Measurements from ENCODE around the gene TCEAL1.

DNA sequence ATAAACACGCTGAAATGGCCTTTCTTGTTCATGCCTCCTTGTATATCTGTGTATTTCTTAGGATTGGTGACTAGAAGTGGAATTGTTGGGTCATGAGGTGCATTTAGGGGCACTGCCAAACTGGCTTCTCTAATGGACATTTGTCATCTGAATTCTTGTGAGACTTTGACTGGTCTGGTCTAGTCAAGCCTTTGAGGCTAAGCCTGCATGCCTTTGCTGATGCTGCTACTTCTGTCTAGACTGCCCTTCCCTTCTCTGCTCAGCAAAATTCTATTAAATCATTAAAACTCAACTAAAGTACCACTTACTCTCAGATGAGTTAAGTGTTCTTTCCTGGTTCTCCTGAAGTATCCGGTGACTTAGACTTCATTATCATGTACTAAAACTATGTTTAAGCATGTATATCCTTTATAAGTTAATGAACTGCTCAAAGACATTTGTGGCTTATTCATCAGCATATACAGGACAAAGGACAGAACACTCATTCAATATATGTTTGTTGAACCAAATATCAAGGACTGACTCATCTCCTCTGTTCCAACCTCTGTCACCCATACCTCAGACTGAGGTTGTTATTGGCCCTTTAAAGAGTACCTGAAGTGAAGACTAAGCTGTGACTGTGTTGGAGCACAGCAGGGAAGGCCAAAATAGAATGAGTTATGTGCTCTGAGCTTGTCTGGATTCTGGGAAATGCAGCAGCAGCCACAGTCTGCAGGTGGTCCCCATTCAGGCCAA lies 9.0 kb downstream of the TCEAL1 start:
- TF ChIP-seq ZFX (IDR thresholded peaks at IDR 0.05) = no peak
- TF ChIP-seq, protein P1, sequence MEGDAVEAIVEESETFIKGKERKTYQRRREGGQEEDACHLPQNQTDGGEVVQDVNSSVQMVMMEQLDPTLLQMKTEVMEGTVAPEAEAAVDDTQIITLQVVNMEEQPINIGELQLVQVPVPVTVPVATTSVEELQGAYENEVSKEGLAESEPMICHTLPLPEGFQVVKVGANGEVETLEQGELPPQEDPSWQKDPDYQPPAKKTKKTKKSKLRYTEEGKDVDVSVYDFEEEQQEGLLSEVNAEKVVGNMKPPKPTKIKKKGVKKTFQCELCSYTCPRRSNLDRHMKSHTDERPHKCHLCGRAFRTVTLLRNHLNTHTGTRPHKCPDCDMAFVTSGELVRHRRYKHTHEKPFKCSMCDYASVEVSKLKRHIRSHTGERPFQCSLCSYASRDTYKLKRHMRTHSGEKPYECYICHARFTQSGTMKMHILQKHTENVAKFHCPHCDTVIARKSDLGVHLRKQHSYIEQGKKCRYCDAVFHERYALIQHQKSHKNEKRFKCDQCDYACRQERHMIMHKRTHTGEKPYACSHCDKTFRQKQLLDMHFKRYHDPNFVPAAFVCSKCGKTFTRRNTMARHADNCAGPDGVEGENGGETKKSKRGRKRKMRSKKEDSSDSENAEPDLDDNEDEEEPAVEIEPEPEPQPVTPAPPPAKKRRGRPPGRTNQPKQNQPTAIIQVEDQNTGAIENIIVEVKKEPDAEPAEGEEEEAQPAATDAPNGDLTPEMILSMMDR (conservative IDR thresholded peaks at IDR 0.05) = no peak

Data from C4-2B (cell line).